Activated naive CD4-positive, alpha-beta T cell treated with anti-CD3 and anti-CD28 coated beads, Interleukin-2, amount 50 U/mL, for 72 hours (primary cell): ENCODE measurements around the gene YBX2. TPM values are rescaled to one million over a fixed set of nuclear protein-coding genes. Genes with fewer than 3 reads are reported as not detected.
A peak's percentile ranks its signal among the peaks of the same experiment; 100 is the strongest.

Experiments
- ATAC-seq, 2 donors: fragments of 150-1000 bp; cut with Tn5 transposase; 2 replicates each; pipeline ENCODE4 v1.10.0; 2021; ENCODE audit warnings: mild to moderate bottlenecking in 2 of 2, moderate library complexity in 2 of 2
- DNase-seq, 2 donors: peaks; one replicate each; pipeline ENCODE4 v3.0.0; 2021 to 2022; ENCODE audit warnings: low spot score in 2 of 2
- H3K27ac Mint-ChIP-seq, 2 donors: one replicate each; pipeline ENCODE4 v1.8.0; 2022; ENCODE audit warnings: mild to moderate bottlenecking in 2 of 2, mixed read lengths in 2 of 2
- H3K36me3 Mint-ChIP-seq, 2 donors: one replicate each; pipeline ENCODE4 v1.8.0; 2022; ENCODE audit warnings: mixed read lengths in 2 of 2
- H3K9me3 Mint-ChIP-seq, 2 donors: one replicate each; pipeline ENCODE4 v1.8.0; 2022; ENCODE audit warnings: mixed read lengths in 2 of 2
- total RNA-seq, 2 donors: library from RNA; stranded (reverse); gene quantifications; one replicate each; pipeline ENCODE4 v1.2.3, GENCODE V29; 2022

Gene YBX2
- total RNA-seq, 2 donors from 2014 or later: 0.18 to 1.7 TPM

DNA sequence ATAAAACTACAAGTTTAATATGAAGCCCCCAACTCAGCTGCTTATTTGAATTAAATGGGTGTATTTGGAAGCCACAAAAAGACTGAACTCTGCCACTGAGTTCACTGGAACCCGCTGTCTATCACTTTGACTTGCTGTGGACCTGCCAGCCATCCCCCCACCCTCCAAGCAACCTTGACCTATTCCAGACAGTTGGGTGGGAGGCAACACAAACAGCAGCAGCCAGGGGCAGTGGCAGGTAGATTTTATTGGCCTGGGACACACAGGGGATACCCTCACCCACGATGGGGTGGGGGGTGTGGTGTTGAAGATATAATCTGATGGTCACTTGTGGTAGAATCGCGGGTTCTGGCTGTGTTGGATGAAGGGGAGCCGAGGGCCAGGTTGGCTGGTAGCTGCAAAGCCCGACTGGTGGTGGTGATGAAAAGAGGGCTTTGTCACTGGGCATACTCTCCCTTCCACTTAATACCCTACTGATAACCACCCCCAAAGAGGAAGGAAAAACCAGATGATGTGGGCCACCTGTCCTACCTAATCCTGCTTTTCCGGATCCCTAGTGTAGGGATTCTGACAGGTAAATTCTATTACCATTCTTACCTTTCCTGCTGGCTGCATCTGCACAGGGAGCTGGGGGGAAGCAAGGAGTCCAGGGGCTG lies 18.1 kb upstream of the YBX2 start:
- Mint-ChIP-seq H3K9me3 (no peaks in the 10 kb centered on the region), H3K27ac (peak overlapping the region; percentile 95 to 98), H3K36me3 (peaks cover 44 to 52% of the 10 kb centered on the region in 2 donors)
- DNase-seq: no peak
- no peak for ATAC-seq

DNA sequence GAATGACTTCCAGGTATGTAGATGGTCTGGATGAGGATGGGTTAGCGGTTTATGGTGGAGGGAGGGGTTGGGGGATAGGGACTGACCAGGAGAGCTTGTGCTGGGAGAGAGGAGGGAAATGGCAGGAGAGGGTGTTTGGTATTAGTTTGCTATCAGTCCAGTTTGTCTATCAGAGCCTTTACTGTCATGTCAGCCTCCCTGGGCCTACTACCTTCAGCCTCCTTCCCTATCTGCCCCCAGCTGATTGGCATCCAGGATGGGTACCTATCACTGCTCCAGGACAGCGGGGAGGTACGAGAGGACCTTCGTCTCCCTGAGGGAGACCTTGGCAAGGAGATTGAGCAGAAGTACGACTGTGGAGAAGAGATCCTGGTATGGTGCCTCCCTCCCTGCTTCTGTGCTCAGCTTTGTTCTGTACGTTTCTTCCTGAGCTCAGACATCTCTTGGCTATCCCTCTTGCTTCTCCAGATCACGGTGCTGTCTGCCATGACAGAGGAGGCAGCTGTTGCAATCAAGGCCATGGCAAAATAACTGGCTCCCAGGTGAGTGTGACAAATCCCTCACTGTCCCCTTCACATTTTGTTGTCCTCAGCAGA lies 16.8 kb upstream of the YBX2 start:
- H3K36me3 Mint-ChIP-seq: peaks cover 44 to 48% of the 10 kb centered on the region in 2 donors

DNA sequence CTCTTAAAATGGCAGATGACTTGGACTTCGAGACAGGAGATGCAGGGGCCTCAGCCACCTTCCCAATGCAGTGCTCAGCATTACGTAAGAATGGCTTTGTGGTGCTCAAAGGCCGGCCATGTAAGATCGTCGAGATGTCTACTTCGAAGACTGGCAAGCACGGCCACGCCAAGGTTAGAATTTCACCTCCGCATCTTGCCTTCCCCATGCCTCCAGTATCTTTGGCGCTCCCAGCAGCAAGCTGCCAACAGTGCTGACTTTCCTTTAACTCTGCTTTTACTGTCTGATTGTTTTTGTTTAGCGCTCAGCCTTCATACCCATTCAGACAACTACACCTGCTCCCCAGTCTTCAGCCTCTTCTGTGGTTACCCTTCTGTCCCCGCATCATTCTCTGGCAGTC lies 15.2 kb upstream of the YBX2 start:
- H3K27ac Mint-ChIP-seq: peak overlapping the region; percentile 93 to 96
- H3K36me3 Mint-ChIP-seq: peaks cover 40 to 44% of the 10 kb centered on the region in 2 donors
- no peaks in the 10 kb centered on the region for H3K9me3 Mint-ChIP-seq
- ATAC-seq (no peak), DNase-seq (no peak)

More for the DNA sequence above, 16.8 kb upstream of the YBX2 start:
- DNase-seq (no peak), ATAC-seq (no peak)
- H3K27ac Mint-ChIP-seq: peak overlapping the region in 1 of 2 donors; percentile 84
- H3K9me3 Mint-ChIP-seq: no peaks in the 10 kb centered on the region

DNA sequence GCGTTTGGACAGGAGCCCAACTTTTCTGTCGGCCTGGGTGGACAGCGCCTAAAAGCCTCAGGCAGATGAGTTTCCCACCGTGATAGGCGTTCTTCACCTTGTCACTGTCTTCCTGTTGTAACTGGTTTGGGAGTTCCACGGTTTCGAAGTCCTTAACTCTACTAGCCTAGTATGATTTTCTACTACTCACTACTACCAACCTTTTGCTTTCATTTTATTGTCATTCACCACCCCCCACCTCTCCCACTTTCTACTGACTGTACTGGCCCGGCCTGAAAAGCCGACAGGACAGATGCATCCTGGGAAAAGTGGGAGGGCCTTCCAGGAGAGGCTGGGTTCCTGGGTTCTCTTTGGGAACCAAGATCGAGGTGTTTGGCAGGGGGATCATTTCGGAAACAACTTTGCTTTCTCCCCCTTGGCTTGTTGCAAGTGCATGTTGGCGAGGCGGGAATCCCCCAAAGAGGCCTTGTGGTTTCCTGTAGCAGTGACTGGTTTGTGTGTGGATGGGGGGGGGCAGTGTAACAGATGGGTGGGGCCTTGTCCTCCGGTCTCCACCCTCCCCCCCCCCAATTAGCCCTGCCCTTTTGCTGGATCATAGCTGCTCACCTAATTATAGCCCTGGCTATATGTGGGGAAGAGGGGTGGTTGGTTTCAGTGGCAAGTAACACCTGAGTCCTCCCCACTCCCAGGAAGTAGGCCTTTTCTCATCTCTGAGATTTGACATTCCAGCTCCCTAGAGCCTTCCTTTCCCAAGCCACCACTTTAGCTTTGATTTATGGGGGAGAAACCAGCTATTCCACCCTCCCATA lies 14.4 kb upstream of the YBX2 start:
- peak overlapping the region; percentile 93 to 96 for H3K27ac Mint-ChIP-seq
- DNase-seq (peak; percentile 77 to 83), ATAC-seq (peak; percentile 48 to 50)
- no peaks in the 10 kb centered on the region for H3K9me3 Mint-ChIP-seq
- peaks cover 35 to 44% of the 10 kb centered on the region in 2 donors for H3K36me3 Mint-ChIP-seq

DNA sequence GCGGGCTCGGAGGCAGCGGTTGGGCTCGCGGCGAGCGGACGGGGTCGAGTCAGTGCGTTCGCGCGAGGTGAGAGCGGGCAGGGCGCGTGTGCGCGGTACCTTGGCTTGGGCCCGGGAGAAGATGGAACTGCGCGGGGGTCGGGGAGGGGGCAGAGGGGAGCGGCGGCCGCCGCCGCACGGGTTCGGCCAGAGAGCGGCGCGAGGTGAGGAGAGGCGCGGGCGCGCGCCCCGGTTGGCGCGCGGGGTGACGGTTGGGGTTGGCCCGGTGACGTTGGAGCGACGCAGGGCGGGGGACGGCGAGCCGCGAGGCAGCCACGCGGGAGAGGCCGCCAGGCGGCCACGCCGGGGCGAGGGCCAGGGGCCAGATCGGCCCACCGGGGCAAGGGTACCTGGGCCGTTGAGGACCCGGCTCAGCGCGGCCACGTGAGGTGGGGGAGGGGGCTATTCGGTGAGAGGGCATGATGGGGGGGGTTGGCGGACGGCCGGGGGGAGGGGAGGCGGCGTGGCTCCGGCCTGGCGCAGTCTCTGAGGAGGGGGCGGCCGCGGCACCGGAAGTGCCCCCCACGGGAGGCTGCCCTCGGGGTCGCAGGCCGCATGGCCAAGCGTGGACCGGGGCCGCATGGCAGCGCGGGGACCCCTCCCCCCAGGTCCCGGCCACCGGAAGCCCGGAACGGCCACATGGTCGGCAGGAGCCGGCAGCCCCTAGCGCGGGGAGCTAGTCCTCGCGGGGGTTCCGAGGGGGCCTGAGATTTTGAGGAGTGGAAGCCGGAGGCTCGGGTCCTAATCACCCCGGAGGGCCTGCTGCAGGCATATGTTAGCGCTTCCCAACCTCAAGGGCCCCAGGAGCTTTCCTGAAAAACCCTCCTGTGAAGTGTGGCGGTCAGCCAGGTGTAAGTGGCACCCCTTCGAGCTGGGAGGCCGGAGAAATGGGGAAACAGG lies 13.5 kb upstream of the YBX2 start:
- H3K9me3 Mint-ChIP-seq: no peaks in the 10 kb centered on the region
- peak in 1 of 2 donors; percentile 47 for DNase-seq
- ATAC-seq: peak; percentile 8 to 12
- H3K36me3 Mint-ChIP-seq: peaks cover 35 to 44% of the 10 kb centered on the region in 2 donors
- peak overlapping the region; percentile 93 to 98 for H3K27ac Mint-ChIP-seq

DNA sequence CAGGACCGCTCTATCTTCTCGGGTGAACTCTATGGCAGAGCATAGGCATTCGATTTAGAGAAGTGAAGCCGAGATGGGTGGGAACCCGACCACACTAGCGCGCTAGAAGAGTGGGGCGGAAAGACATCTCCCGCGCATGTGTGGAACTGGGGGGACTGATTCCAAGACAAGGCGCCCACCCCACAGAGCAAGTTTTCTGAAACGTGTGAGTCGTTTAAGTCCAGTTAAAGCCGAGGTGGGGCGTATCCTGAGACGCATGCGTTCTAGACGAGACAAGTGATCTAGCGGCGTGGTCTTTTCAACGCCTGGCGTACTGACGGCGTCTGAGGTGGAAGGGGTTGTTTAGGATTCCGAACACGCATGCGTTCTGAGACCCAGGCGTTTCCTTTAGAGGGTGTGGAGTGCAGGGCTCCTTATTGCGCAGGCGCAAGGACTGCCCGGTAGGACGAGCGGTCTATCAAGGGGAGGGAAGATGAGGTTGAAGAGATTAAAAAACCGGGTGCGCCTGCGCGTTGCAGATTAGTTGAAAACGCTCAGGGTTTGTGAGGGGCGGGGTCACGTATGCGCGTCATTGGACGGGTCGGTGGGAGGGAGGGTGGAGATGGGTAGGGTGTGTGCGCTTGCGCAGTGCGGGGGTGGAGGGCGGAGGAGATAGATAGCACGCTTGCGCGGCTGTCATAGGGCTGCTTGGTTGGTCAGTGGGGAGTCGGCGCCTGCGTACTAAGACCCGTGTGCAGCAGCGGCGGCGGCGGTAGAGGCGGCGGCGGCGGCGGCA lies 12.7 kb upstream of the YBX2 start, which contains the start of gene EIF5A:
Gene EIF5A, plus strand, starts transcription at position 718 of the 775 bp plus-strand sequence. CDS start 2,008 bp downstream, outside the sequence.
- H3K27ac Mint-ChIP-seq: peak within 1 kb of the TSS; percentile 93 to 98
- peak; percentile 79 to 80 for ATAC-seq
- no peaks in the 10 kb centered on the region for H3K9me3 Mint-ChIP-seq
- H3K36me3 Mint-ChIP-seq: peaks cover 35 to 36% of the 10 kb centered on the region in 2 donors
- DNase-seq: peak; percentile 99 to 100

DNA sequence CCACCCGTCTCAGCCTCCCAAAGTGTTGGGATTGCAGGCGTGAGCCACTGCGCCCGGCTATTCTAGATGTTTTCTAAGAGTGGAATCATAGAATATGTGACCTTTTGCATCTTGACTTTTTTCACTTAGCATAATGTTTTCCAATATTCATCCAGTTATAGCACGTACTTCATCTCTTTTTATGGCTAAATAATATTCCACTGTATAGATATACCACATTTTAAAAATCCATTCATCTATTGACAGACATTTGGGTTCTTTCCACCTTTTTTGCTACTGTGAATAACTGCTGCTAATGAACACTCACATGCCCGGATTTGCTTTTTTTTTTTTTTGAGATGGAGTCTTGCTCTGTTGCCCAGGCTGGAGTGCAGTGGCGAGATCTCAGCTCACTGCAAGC lies 9.7 kb upstream of the YBX2 start:
- H3K9me3 Mint-ChIP-seq: no peaks in the 10 kb centered on the region
- no peak overlapping the region for H3K27ac Mint-ChIP-seq
- H3K36me3 Mint-ChIP-seq: peaks cover 8 to 9% of the 10 kb centered on the region in 2 donors
- ATAC-seq (no peak), DNase-seq (no peak)

DNA sequence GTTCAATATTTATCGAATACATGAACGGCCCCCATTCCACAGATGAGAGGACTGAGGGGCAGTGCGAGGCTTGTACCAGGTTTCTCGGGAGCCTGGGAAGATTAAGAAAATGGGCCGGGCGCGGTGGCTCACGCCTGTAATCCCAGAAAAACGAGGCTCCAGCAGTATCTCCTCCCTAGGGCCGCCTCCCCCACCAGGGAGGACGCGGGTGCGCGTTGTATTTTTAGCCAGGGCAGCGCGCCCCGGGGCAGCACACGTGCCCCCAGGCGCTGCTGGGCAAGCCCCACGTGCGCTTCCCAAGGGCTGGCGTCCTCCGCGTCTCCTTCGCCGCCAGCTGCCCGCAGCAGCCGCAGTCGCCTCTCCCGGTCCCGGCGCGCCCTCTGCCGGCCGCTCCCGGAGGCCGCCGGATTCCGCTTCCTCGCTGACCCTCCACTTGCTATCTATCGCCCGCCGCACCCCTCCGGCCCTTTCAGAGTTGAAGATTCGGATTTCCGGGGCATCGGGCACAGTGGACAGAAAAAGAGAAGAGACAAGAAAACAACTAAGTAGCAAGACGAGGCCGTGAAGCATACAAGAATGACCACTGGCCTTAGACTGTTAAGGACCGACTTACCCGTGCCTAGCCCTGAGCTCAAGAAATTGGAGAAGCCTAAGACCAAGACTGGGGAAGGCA lies 1.9 kb upstream of the YBX2 start:
- peak; percentile 40 to 75 for ATAC-seq
- peak; percentile 81 to 86 for DNase-seq
- no peak overlapping the region for H3K27ac Mint-ChIP-seq
- H3K9me3 Mint-ChIP-seq: no peaks in the 10 kb centered on the region
- peaks cover 0 to 6% of the 10 kb centered on the region in 2 donors for H3K36me3 Mint-ChIP-seq

DNA sequence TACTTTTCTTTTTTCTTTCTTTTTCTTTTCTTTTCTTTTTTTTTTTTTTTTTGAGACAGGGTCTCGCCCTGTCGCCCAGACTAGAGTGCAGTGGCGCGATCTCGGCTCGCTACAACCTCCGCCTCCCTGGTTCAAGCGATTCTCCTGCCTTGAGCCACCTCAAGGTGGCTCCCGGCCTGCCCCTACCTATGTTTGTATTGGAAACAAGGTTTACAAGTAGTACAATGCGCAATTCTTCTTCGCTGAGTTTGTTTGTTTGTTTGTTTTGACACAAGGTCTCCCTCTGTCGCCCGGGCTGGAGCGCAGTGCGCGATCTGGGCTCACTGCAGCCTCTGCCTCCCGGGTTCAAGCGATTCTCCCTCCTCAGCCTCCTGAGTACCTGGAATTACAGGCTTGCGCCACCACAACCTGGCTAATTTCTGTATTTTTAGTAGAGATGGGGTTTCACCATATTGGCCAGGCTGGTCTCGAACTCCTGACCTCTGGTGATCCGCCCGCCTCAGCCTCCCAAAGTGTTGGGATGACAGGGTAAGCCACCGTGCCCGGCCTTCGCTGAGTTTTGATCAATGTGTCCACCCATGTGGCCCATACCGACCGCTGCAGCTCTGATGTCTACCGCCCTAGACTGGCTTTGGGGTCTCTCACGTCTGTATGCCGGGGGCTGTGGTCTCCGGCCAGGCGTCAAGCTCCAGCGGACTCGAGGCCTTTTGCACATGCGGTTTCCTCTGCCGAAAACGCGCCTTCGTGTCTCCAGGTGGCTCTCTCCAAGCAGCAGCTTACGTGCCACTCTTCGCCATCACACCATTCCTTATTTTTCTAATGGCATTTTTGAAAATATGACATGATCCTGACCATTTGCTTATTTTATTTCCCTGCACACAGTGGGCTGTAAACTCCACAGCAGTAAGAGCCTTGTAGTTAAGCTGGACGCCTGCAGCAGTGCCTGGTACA lies 1.1 kb upstream of the YBX2 start:
- Mint-ChIP-seq H3K36me3 (peaks cover 0 to 6% of the 10 kb centered on the region in 2 donors), H3K9me3 (no peaks in the 10 kb centered on the region), H3K27ac (peak overlapping the region in 1 of 2 donors; percentile 90)
- ATAC-seq: no peak
- no peak for DNase-seq

DNA sequence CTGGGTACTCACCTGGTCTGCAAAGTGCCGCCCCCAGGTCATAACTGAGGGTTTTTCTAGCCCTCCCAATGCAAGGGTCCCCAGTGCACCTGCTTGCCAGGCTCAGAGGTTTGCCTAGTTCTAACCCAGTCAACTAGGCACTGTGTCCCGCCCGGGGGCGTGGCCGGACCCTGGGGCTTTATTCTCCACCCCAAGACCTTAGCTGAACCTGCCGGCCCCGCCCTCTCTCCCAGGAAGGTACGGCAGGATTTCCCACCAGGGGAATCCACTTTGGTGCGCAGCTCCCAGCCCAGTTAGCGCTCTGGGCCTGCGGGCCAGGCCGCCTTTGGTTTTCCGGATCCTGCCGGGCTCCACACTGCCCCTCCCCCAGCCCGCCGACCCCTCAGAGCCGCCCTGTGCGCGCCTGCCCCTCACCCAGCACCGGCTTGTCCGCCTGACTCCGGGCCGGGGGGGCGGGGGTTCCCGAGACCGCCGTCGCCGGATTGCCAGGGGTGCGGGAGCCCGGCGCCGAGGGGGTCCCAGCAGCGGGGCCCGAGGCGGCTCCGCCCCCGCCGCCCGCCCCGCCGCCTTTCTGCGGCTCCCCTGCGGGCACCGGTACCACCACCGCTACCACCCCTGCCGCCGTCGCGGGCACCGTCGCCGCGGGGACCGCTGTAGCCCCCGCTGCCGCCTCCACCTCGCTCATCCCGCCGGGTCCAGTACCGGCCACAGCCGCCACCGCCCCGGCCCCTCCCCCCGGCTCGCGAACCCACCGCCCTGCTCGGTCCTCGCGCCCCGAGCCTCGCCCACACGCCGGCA lies 424 bp downstream of the YBX2 start:
- peaks cover 0 to 6% of the 10 kb centered on the region in 2 donors for H3K36me3 Mint-ChIP-seq
- ATAC-seq (no peak), DNase-seq (no peak)
- H3K9me3 Mint-ChIP-seq: no peaks in the 10 kb centered on the region
- no peak overlapping the region for H3K27ac Mint-ChIP-seq

DNA sequence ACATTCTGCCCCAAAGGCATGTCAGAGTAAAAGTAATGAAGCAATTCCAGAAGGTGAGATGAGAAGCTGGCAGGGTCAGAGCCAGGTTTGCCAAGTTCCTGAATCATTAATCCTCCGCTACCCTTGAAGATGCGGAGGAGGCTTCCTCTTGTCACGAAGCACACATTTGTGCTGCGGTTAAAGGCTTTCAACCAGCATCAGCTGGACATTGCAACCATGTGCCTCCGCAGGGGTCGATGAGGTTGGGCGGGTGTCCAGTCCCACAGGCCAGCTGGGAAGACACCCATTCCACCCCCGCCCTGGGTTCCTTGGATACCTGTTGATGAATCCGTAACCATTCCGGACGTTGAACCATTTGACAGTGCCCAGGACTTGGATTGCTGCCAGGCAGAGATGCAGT lies 1.3 kb downstream of the YBX2 start:
- no peaks in the 10 kb centered on the region for H3K9me3 Mint-ChIP-seq
- no peak for ATAC-seq
- no peak overlapping the region for H3K27ac Mint-ChIP-seq

DNA sequence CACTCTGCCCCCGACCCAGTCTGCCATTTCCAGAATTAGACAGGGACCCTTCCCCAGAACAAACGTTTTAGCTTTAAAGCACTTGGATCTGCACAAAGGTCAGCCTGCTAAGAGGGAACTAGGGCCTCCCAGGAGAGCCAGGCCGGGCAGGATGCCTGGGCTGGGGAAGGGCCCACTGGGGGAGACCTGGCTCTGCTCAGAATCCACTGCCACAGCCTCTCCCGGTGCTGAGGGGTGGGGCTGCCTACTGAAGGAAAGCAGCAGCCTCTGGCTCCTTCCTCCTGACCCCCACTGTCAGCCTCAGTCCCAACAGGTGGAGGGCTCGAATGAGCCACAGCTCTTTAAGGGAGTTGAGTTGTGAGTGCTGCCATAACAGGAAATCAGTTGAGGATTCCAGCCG lies 1.7 kb downstream of the YBX2 start:
- H3K9me3 Mint-ChIP-seq: no peaks in the 10 kb centered on the region
- ATAC-seq: no peak
- DNase-seq: no peak
- peaks cover 0 to 6% of the 10 kb centered on the region in 2 donors for H3K36me3 Mint-ChIP-seq
- H3K27ac Mint-ChIP-seq: no peak overlapping the region

More for the DNA sequence above, 1.3 kb downstream of the YBX2 start:
- no peak for DNase-seq
- peaks cover 0 to 6% of the 10 kb centered on the region in 2 donors for H3K36me3 Mint-ChIP-seq

DNA sequence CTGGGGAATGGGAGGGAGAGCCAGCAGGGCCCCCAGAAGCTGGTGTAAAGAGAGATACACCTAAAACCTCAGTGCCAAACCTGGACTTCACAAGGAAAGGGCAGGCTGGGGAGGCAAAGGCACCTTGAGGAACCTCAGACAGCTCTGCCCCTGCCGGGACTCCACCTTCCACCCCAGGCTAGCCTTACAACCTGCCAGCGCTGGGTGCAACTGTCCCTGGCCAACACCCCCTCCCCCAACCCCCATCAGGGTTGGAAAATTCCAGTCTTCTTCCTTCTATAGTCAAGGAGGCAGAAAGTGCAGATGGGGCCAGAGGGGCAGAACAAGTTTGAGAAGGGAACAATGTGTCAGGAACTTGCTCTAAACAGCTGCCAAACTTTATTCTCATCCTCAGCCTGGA lies 2.2 kb downstream of the YBX2 start:
- DNase-seq: no peak
- H3K27ac Mint-ChIP-seq: no peak overlapping the region
- H3K36me3 Mint-ChIP-seq: peaks cover 0 to 6% of the 10 kb centered on the region in 2 donors
- no peak for ATAC-seq
- H3K9me3 Mint-ChIP-seq: no peaks in the 10 kb centered on the region
